ENCODE measurements around the gene HOXB8.

HOXB8 gene

DNA sequence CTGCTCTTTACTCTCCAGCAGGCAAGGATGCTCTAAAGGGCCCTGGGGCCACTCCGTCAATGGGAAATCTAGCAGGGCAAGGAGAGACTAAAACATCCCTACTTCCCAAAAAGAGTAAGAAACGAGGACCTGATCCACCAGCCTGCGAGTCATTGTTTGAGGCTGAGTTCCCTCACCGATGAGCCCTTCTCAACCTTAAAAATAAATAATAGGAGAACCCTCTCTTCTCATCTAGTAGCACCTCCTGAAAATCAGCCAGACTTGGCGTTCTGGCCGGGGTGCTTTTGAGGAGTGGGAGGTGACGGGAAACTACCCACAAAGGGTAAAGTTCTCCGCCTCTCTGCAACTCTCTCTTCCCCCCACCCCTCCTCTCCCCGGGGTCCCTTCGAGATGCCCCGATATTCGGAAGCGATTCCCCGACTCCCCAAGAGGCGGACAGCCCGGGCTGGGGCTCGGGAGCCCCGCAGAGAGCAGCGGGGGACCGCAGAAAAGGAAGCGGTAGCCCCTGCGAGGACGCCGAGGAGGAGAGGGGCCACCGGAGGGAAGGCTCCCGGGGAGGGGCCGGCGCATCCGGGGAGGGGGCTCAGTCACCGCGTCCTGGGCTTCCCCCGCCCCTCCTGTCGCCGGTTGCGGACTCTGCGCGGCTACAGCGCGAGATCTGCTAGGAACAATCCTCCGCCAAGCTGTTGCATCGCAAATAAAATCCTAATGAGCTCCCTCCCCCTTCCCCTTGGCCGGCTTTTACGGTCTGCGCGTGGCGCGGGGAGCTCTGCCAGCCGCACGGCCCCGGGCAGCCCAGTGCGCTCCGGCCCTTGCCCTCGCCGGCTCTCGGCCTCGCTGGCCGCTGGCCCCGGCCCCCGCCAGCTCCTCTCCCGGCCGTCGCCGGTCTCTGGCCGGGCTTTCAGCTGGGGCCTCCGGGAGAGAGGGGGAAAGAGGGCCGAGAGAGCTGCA, 9.7 kb upstream of the HOXB8 start:
- DNase-seq (ENCODE audit: low read depth in 3 of 3), result no peak

DNA sequence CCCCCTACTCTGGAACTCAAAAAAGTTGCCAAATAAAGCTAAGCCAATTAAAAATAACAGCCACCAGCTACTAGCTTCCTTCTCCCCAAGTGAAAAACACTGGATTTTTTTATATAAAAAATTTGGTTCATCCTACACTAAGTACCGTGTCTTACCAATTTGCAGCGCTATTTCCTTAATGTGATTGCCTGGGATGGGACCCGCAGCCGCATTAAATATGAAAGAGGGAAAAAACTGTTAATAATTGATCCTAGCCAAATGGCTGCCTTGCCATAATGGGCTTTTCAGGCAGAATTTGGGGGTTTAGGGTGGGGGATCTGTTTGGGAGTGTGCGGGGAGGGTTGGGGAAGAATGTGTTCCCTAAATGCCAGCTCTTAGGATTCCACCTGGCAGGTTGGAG, 9.0 kb upstream of the HOXB8 start:
- DNase-seq (ENCODE audit: low read depth in 3 of 3), result no peak

DNA sequence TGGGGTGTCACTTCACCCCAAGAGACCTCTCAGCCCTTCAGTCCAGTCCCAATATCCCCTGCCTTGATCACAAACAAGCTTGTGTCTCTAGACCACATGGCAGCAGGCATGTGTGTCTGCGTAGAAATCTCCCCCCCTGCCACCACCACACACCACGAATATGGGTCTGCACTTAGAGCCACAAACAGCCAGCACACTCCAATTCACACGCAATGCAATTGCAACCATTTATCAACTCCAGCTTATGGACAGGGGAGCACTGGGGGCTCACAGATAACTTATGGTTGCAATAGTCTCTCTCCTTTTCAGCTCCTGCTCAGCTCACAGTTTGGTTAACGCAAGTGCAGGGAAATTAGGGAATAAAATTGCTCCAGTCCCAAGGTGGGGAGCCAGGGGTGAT, 8.5 kb upstream of the HOXB8 start:
- DNase-seq (ENCODE audit: low read depth in 3 of 3), result no peak

DNA sequence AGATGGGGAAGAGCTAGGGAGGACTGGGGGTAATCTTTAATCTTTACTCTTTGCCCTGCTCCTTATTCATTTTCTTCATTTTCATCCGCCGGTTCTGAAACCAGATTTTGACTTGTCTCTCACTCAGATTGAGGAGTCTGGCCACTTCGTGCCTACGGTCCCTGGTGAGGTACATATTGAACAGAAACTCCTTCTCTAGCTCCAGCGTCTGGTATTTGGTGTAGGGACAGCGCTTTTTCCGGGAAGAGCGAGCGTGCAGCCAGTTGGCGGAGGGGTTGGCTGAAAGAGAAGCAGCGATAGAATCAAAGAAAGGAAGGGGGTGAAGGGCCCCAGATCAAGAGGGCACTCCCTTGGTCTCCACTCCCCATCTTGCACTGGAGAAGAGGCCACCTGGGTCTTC, 7.8 kb upstream of the HOXB8 start:
- no peak for DNase-seq (ENCODE audit: low read depth in 3 of 3)

DNA sequence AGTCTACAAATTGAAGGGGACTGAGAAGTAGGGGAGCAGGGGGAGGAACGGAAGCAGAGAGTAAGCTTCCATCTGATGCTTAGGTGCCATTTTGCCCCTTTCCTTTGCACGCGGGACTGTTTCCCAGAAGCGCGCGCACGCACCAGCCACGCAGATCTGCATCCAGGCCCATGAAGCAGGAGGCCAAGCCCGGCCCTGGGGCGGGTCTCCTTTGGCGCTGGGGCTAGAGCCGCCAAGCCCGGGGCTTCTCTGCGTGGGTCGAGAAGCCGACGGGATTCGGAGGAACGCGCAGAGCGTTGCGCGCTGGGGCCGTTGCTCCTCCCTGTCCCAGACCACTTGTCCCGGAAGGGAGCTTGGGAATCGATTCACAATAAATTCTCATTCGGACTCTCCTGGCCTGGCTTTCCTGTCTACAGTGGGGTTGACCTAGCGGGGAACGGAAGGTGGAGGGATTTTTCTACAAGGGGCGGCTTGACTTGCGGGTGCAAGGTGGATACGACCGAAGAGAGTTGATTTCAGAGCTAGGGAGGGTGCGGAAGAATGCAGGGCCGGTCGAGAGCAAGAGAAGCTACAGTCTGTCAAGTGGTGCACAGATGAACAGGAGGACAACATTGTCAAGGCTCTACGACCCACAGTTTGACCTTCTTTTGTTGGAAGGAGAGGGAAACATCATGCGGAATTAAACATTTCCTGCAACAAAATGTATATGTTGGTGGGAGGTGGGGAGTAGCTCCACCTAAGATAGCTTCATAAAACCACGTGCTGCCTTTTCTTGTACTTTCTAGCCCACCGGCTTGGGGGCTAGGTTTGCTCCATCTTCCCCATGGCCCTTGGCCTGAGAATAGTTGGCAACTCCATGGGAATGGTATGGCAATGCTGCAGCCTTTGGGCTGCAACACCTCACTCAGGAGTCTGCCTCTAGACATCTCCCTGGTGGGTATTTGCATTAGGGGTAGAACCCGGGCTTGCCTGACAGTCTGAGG, 6.6 kb upstream of the HOXB8 start:
- no peak for DNase-seq (ENCODE audit: low read depth in 3 of 3)

DNA sequence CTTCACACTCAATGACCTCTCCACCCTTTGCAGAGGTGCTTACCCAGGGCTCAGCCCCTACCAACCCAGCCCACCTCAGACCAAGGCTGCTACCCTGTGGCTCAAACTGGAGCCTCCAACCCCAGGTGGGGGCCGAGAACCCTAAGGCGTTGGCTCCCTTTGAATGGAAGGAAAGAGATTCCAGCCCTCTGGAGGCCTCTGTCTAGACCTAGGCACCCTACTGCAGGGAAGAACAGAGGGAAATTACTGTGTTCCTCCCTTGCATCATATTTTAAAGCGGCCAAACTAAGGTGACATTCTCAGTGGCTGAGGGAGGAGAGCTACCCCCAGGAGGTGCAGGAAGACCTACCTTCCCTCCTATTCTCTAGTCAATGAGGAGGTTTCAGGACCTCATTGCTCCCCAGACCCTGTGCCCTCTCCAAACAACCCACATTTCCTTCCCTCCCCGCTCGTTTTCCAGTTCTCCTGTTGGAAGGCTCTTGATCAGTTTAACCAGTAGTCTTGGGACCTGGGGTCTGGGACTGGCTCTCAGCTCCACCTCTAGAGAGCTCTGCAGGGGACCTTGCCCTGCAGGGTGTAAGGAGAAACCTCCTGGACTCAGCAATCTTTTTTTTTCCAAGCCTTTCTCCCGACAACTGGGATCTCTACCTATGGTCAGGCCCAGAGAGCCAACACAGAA, 5.5 kb upstream of the HOXB8 start:
- no peak for DNase-seq (ENCODE audit: low read depth in 3 of 3)

DNA sequence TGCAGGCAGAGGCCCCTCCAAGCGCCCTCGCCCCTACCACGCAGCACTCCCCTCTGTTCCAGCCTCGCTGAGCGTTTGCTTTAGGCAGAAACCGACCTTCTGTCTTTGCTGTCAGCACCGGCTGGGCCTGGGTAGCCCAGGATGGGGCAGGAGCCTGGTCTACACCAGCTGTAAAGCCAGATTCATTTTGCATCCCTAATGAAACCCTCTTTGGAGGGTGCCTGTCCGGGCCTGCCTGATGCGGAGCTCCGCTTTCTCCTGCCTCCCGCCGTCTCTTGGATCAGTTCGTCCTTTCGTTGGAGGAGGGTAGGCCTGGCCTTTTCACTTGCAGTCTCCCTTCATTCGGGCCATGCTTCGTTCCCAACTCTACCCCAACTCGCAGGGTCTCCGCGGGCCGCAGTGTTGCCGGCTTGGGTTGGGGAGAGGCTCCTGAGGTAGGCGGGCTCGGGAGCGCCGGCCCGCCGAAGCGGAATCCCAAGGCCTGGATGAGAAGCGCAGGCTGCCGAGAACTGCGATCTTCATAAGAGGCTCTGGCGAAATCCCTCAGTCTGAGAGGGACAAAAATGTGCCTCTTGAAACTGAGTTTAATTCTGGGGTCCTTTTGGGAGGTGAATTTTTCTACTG, 4.8 kb upstream of the HOXB8 start:
- no peak for DNase-seq (ENCODE audit: low read depth in 3 of 3)

DNA sequence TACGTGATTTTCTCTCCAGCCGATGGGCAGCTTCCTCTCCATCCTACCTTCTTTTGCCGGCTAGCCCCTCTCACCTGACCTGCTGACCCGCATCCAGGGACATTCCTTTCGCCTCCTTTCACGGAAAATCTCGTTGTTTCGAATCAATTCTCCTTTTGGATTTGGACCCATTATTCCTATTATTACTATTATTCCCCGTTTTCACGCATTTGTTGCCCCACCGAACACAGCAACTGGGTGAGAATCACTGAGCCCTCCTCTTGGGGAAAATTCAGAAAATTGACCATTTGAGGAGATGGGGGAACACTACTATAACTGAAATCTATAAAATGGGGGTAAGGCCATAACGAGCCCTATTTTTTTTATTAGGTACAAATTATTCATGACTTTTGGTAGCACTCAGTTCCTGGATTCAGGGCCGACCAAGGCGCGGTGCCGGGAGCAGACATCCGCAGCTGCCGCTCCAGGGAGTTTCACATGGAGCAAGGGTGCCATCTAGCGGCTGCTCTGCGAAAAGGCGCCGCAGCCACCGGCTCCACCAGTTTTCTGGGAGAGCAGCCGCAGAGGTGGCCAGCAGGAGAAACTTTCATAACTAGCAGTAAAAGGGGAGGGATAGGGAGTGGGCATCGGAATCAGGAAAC, 3.3 kb upstream of the HOXB8 start:
- peak; percentile 67 to 76 (median 75) for DNase-seq (ENCODE audit: low read depth in 3 of 3)

DNA sequence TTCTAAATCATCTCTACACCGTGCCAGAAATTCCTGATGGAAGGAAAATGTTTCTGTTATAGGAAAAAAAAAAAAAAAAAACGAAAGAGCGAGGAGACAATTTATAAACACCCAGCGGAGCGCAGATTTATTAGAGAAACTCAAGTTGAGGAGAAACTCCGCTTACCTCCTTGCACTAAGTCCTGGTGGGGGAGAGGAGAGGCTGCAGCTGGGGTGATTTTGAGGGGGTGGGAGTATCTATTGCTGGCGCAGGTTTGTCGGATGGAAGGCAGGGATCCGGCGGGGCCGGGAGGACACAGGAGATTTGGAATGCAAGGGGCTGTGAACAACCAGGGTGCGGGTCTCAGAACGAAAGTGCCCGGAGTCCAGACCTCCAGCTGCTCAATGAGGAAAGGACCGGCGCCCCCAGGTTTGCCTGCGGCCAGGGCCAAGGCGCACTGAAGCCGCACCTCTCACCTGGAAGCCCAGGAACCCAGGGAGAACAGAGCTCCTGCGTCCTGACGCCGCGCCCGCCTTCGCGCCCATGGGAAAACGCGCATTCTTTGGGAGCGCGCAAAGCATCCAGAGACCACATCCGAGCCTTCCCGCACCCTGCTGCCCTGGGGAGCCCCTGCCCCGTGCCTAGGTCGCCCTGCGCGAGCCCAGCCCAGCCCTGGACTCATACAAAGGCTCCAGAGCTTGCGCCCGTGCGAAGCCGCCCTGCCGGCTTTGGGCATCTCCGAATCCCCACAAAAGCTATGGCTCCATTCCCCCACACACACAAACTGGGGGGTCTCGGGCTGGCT, 2.6 kb upstream of the HOXB8 start:
- DNase-seq (ENCODE audit: low read depth in 3 of 3), result no peak

DNA sequence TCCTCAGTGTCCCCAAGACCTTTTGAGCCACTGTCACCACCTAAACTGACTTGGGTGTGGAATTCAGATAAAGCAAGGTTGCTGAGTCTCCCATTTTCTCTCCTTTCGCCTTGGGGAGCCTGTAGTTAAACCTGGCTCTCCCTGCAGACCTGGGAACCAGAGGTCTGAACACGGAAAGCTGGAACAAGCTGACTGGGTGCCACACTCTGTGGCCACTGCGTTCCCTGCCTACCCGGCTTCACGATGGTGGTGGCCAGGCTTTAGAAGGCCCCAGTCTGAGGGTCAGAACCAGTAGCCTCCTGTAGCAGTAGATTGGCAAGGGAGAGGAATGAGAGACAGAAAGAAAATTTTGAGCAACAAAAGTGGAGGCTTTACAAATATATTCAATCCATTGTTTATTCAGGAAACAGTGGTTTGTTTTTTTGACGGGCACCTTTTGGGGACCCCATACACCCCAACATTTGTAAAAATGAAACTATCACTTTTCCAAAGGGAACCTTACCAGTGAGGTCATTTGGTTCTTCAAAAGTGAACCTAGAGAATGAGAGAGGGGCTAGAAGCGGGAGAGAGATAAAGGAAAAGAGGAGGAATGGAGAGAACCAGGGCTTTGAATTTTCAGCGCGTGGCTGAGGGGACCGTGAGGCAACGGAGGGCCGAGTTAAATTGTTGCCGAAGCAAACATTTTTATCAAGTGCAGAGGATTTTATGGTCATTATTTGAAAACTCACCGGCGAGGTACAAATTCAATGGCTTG, 1.8 kb upstream of the HOXB8 start:
- DNase-seq (ENCODE audit: low read depth in 3 of 3), result no peak

DNA sequence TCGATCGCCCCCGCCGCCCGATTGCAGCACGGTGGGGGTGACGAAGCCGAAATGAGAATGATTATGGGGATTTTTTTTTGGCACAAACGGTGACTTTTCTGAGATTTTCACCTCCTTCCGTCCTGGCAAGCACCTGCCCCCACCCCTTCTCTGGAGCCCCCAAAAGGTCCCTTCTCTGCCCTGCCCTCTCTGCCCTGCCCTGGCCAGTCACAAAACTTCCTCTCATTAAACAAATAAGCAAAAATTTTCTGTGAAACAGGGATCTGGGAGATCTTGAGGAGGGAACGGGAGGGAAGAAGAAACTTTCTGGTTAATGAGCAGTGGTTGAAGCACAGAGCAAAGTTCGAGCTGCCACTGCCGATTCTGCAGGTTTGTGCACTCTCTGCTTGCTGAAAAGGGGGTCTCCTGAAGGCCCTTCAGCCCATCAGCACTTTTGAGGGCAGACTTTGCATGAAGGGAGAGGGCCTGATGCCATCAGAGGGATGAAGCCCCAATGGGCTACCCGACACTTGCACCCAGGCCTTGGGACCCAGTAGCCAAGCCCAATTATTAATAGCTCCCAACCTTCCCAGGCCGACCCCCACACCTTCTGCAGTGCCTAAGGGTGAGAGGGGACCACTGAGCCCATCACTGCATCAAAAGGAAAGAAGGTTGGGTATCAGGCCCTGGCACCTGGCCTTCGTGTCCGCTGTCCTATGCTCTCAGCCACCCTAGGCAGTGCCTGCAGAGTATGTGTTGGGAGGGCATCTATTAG, 1.0 kb upstream of the HOXB8 start:
- DNase-seq (ENCODE audit: low read depth in 3 of 3), result no peak

DNA sequence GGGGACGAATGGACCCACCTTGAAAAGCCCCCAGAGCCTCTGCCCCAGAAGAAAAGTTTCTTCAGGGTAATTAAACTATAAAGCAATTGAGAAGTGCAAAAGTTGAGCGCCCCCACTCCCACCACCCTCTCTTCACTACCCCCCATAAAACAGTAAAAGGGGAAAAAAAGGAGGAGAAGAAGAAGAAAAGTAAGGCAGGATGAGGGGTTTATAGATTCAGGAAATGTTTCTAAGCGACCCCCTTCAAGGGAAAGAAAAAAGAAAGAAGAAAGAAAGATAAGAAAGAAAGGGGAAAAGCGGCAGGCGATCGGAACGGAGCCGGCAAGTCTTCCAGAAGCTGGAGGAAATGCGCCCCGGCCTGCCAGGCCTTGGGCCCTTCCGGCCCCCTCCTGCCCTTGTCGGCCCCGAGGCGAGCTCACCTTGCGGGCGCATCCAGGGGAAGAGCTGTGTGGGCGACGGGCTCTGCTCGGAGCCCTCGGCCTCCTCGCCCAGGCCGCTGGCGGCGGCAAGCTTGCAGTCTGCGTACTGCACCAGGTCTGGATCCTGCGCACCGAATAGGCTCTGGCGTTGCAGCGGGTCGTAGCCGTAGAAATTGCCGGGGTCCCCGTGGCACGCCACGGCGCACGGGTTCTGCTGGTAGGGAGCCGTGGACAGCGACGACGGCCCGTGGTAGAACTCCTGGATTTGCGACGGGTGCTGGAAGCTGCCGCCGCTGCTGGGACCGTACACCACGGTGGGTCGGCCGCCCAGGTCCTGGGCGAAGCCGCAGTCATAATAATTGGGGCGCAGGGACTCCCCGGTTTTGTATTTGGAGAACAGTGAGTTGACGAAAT, 1.0 kb downstream of the HOXB8 start:
- no peak for DNase-seq (ENCODE audit: low read depth in 3 of 3)

DNA sequence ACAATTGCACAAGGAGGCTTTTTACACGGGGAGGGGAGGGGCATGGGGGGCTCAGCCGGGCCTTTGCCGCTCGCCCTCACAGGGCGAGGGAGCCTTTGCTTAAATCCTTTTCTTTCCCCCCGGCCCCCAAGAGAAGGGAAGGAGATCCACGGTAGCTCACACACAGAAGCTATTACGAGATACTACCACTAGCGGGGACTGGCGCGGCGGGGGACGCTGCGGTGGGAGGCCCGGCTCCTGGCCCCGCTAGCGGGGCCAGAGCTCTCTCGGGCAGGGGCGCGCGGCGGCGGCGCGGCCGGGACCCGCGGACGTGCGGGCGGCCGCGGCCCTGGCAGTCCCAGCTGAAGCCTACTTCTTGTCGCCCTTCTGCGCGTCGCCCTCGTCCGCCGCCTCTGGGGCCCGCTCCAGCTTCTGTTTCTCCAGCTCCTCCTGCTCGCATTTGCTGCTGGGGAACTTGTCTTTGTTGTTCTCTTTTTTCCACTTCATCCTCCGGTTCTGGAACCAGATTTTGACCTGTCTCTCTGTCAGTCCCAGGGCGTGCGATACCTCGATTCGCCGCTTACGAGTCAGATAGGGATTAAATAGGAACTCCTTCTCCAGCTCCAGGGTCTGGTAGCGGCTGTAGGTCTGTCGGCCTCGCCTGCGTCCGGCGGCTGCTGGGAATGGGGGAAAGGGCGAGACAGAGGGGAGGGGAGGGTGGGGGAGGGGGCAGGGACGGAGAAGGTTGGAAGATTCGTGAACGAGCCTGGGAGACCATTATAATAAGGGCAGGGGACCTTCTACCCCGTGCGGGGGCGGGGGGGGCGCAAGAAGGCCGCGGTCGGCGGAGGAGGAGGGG, 2.0 kb downstream of the HOXB8 start:
- DNase-seq (ENCODE audit: low read depth in 3 of 3), result peak in 1 of 3 experiments; percentile 42

DNA sequence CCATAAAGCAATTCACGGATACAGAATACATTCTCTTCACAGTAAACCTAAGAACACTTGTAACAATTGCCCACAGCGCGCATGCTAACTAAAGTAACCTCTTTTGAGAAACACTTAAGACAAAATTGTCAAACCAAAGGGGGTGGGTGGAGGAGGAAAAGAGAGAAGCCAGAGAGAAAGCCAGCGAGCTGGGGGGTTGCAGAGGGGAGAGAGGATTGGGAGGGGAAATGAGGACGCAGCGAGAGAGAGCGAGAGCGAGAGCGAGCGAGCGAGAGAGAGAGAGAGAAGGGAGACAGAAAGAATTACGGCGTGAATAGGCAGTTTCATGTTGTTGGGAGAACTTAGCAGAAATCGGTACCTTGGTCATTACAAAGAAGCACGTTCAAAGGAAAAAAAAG, 2.6 kb downstream of the HOXB8 start:
- no peak for DNase-seq (ENCODE audit: low read depth in 3 of 3)

DNA sequence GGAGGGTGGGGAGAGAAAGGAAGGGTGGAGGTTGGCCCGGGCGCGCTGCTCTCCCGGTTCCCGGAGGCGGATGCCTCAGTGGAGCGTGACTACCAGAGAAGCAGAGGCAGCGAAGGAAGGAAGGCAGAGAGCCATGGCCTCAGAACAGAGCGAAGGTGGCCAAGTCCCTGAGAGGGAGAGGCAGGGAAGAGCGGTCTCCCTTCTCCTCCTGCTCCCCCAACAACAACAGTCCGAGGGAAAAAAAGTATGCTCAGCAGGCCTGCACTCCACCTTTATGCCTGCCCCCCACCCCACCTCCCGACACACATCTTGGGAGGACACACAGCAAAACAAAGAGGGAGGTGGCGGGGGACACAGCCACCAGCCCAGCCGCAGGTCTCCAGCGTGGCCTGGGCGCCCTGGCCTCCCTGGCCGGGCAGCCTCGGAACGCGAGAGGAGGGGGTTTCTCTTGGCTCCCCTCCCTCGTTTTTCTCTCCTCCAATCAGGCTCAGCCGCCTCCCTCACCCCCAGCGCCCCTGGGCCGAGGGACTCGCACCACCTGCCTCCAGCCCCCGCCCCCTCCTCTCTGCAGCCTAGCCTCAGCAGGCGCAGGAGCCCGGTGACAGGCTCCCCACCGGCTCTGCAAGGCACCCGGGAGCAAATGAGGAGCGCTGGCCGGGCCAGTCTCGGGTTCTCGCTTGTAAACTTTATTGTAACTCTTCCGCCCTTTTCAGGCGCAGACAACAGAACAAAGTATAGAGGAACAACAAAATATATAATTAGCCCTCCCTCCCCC, 3.2 kb downstream of the HOXB8 start:
- no peak for DNase-seq (ENCODE audit: low read depth in 3 of 3)

DNA sequence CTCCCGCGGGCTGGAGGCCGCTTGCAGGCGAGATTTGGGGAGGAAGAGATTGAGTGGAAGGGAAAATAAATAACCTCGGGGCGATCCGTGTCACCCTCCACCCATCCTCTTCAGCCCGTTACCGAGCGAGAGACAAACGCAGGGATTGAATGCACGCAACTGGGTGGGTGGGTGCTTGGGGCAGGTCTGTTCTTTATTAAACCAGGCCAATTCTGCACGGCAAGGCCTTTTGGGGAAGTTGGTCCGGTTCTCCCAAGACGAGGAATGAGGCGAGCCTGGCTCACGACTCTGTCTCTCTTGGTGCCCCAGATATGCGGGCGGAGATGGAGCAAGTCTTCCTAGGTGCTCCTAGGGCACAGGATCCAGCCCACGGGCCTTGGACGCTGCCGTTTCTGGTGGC, 3.9 kb downstream of the HOXB8 start:
- no peak for DNase-seq (ENCODE audit: low read depth in 3 of 3)
